Naive B cell (primary cell): ENCODE results near the gene CBR4. TPM values are rescaled to one million over a fixed set of nuclear protein-coding genes. Genes with fewer than 3 reads are reported as not detected.
"Not testable (repeated sequence)": the region's sequence is repeated elsewhere in the genome, so short reads cannot be mapped to it uniquely, and the experiment has no call there.

Source experiments
- ATAC-seq, 2 donors: fragments of 150-1000 bp; cut with Tn5 transposase; 2 replicates each; pipeline ENCODE4 v1.10.0; 2021; ENCODE audit warnings: low read depth in 2 of 2, mild to moderate bottlenecking in 2 of 2, moderate library complexity in 2 of 2
- DNase-seq: peaks from one replicate; pipeline ENCODE4 v3.0.0; 2022
- H3K27ac Mint-ChIP-seq, 6 donors: one replicate each; pipeline ENCODE4 v1.8.0; 2020 to 2022; ENCODE audit warnings: mild to moderate bottlenecking in 6 of 6, mixed read lengths in 6 of 6, moderate library complexity in 5 of 6, inconsistent platforms in 2 of 6
- H3K27me3 Mint-ChIP-seq, 3 donors: one replicate each; pipeline ENCODE4 v1.8.0; 2021 to 2022; ENCODE audit warnings: mixed read lengths in 3 of 3, mild to moderate bottlenecking in 1 of 3
- H3K36me3 Mint-ChIP-seq, 2 donors: one replicate each; pipeline ENCODE4 v1.8.0; 2020 to 2022; ENCODE audit warnings: mixed read lengths in 2 of 2, inconsistent platforms in 1 of 2, mild to moderate bottlenecking in 1 of 2
- H3K4me1 Mint-ChIP-seq, 3 donors: one replicate each; pipeline ENCODE4 v1.8.0; 2020 to 2022; ENCODE audit warnings: mixed read lengths in 3 of 3, inconsistent platforms in 1 of 3, mild to moderate bottlenecking in 1 of 3, moderate library complexity in 1 of 3
- H3K4me3 Mint-ChIP-seq, 8 donors: one replicate each; pipeline ENCODE4 v1.8.0; 2020 to 2022; ENCODE audit warnings: mild to moderate bottlenecking in 8 of 8, mixed read lengths in 8 of 8, moderate library complexity in 8 of 8, inconsistent platforms in 2 of 8
- H3K9me3 Mint-ChIP-seq, 7 donors: one replicate each; pipeline ENCODE4 v1.8.0; 2020 to 2022; ENCODE audit warnings: mixed read lengths in 7 of 7, mild to moderate bottlenecking in 5 of 7, inconsistent platforms in 2 of 7, moderate library complexity in 1 of 7
- polyA plus RNA-seq, 6 donors: library from polyadenylated mRNA; unstranded; fragments of 300-500 nt; fragmentation: Illumina TruSeq; gene quantifications; one replicate each; pipeline ENCODE4 v1.2.3, GENCODE V29; 2021; ENCODE audit warnings: low read depth in 6 of 6

CBR4 gene
- polyA plus RNA-seq, 6 donors from 2014 or later: 0.14 to 10.5 (median 7.4) TPM

GRCh38 chr4:168995537-168996295 is 14.3 kb downstream of the CBR4 start:
- Mint-ChIP-seq H3K27ac (no peak overlapping the region), H3K27me3 (no peaks in the 10 kb centered on the region), H3K36me3 (peaks cover 0 to 15% of the 10 kb centered on the region in 2 donors), H3K4me3 (no peak overlapping the region), H3K9me3 (no peaks in the 10 kb centered on the region), H3K4me1 (peaks cover 2 to 13% (median 4%) of the 10 kb centered on the region in 3 donors)
- DNase-seq: no peak
- ATAC-seq: no peak

GRCh38 chr4:168994958-168995357 is 15.1 kb downstream of the CBR4 start:
- H3K9me3 Mint-ChIP-seq: no peaks in the 10 kb centered on the region
- no peak for DNase-seq
- H3K4me1 Mint-ChIP-seq: peaks cover 2 to 10% (median 4%) of the 10 kb centered on the region in 3 donors
- H3K27ac Mint-ChIP-seq: no peak overlapping the region
- peaks cover under 1 to 15% of the 10 kb centered on the region in 2 donors for H3K36me3 Mint-ChIP-seq
- H3K27me3 Mint-ChIP-seq: no peaks in the 10 kb centered on the region
- no peak for ATAC-seq
- no peak overlapping the region for H3K4me3 Mint-ChIP-seq

GRCh38 chr4:168993714-168994510 is 16.1 kb downstream of the CBR4 start:
- H3K36me3 Mint-ChIP-seq: peaks cover 6 to 15% of the 10 kb centered on the region in 2 donors
- DNase-seq (no peak), ATAC-seq (no peak)
- no peak overlapping the region for H3K4me3 Mint-ChIP-seq
- H3K4me1 Mint-ChIP-seq: peaks cover 2 to 6% (median 4%) of the 10 kb centered on the region in 3 donors
- no peaks in the 10 kb centered on the region for H3K27me3 Mint-ChIP-seq
- H3K27ac Mint-ChIP-seq: peak overlapping the region in 1 of 6 donors; percentile 33
- H3K9me3 Mint-ChIP-seq: no peaks in the 10 kb centered on the region

GRCh38 chr4:168992952-168993482 is 17.0 kb downstream of the CBR4 start:
- ATAC-seq, H3K36me3 Mint-ChIP-seq, H3K4me1 Mint-ChIP-seq, H3K4me3 Mint-ChIP-seq, H3K27ac Mint-ChIP-seq, DNase-seq, H3K27me3 Mint-ChIP-seq, H3K9me3 Mint-ChIP-seq: not testable (repeated sequence)

- H3K9me3 Mint-ChIP-seq: peaks cover 10 to 40% (median 30%) of the 10 kb centered on the region in 7 donors
- no peaks in the 10 kb centered on the region for H3K27me3 Mint-ChIP-seq
- no peak for DNase-seq
- no peak overlapping the region for H3K27ac Mint-ChIP-seq
- no peak for ATAC-seq
- peaks cover 43 to 52% of the 10 kb centered on the region in 2 donors for H3K36me3 Mint-ChIP-seq
- H3K4me3 Mint-ChIP-seq: no peak overlapping the region
- H3K4me1 Mint-ChIP-seq: peaks cover 0 to 21% (median 0%) of the 10 kb centered on the region in 3 donors
Observed at GRCh38 chr4:168981942-168982341, 28.1 kb downstream of the CBR4 start.

- peaks cover 10 to 40% (median 30%) of the 10 kb centered on the region in 7 donors for H3K9me3 Mint-ChIP-seq
- no peak overlapping the region for H3K4me3 Mint-ChIP-seq
- peaks cover 43 to 52% of the 10 kb centered on the region in 2 donors for H3K36me3 Mint-ChIP-seq
Observed at GRCh38 chr4:168981460-168981859, 28.6 kb downstream of the CBR4 start.

GRCh38 chr4:168979338-168979737 is 30.7 kb downstream of the CBR4 start:
- ATAC-seq (no peak), DNase-seq (no peak)
- no peak overlapping the region for H3K4me3 Mint-ChIP-seq
- peaks cover 26 to 40% of the 10 kb centered on the region in 2 donors for H3K36me3 Mint-ChIP-seq
- peaks cover 10 to 46% (median 30%) of the 10 kb centered on the region in 7 donors for H3K9me3 Mint-ChIP-seq
- H3K4me1 Mint-ChIP-seq: peaks cover 0 to 13% (median 0%) of the 10 kb centered on the region in 3 donors
- no peak overlapping the region for H3K27ac Mint-ChIP-seq
- H3K27me3 Mint-ChIP-seq: no peaks in the 10 kb centered on the region

More at GRCh38 chr4:168981460-168981859, 28.6 kb downstream of the CBR4 start:
- Mint-ChIP-seq H3K4me1 (peaks cover 0 to 21% (median 0%) of the 10 kb centered on the region in 3 donors), H3K27me3 (no peaks in the 10 kb centered on the region), H3K27ac (no peak overlapping the region)
- ATAC-seq (no peak), DNase-seq (no peak)

GRCh38 chr4:168978001-168978700 is 31.9 kb downstream of the CBR4 start:
- H3K27me3 Mint-ChIP-seq: no peaks in the 10 kb centered on the region
- peak overlapping the region in 1 of 8 donors; percentile 44 for H3K4me3 Mint-ChIP-seq
- no peak for DNase-seq
- ATAC-seq: no peak
- peaks cover 20 to 35% of the 10 kb centered on the region in 2 donors for H3K36me3 Mint-ChIP-seq
- peaks cover 0 to 6% (median 0%) of the 10 kb centered on the region in 3 donors for H3K4me1 Mint-ChIP-seq
- no peak overlapping the region for H3K27ac Mint-ChIP-seq
- H3K9me3 Mint-ChIP-seq: peaks cover 15 to 46% (median 33%) of the 10 kb centered on the region in 7 donors

GRCh38 chr4:168972596-168972995 is 37.5 kb downstream of the CBR4 start:
- no peaks in the 10 kb centered on the region for H3K4me1 Mint-ChIP-seq
- ATAC-seq (no peak), DNase-seq (no peak)
- H3K27me3 Mint-ChIP-seq: no peaks in the 10 kb centered on the region
- peaks cover 10 to 16% of the 10 kb centered on the region in 2 donors for H3K36me3 Mint-ChIP-seq
- no peak overlapping the region for H3K27ac Mint-ChIP-seq
- no peak overlapping the region for H3K4me3 Mint-ChIP-seq
- H3K9me3 Mint-ChIP-seq: peaks cover 13 to 64% (median 46%) of the 10 kb centered on the region in 7 donors

GRCh38 chr4:168960716-168961115 is 49.3 kb downstream of the CBR4 start:
- Mint-ChIP-seq H3K27me3 (no peaks in the 10 kb centered on the region), H3K27ac (no peak overlapping the region), H3K4me1 (no peaks in the 10 kb centered on the region), H3K9me3 (peaks cover 0 to 12% (median 5%) of the 10 kb centered on the region in 7 donors), H3K36me3 (peaks cover 0 to 15% of the 10 kb centered on the region in 2 donors), H3K4me3 (no peak overlapping the region)
- ATAC-seq: no peak
- DNase-seq: no peak

GRCh38 chr4:168955674-168956073 is 54.4 kb downstream of the CBR4 start:
- Mint-ChIP-seq H3K4me3 (peak overlapping the region in 1 of 8 donors; percentile 22), H3K27me3 (no peaks in the 10 kb centered on the region), H3K9me3 (peaks cover 0 to 19% (median 7%) of the 10 kb centered on the region in 7 donors), H3K27ac (no peak overlapping the region), H3K36me3 (peaks cover 12 to 17% of the 10 kb centered on the region in 2 donors), H3K4me1 (no peaks in the 10 kb centered on the region)
- DNase-seq: no peak
- ATAC-seq: no peak

GRCh38 chr4:168952821-168953246 is 57.2 kb downstream of the CBR4 start:
- DNase-seq, H3K27me3 Mint-ChIP-seq, H3K4me1 Mint-ChIP-seq, ATAC-seq, H3K4me3 Mint-ChIP-seq, H3K27ac Mint-ChIP-seq: not testable (repeated sequence)
- H3K9me3 Mint-ChIP-seq: peaks cover 0 to 23% (median 10%) of the 10 kb centered on the region in 7 donors
- peaks cover 5 to 17% of the 10 kb centered on the region in 2 donors for H3K36me3 Mint-ChIP-seq

GRCh38 chr4:168945291-168945690 is 64.8 kb downstream of the CBR4 start:
- Mint-ChIP-seq H3K4me3 (no peak overlapping the region), H3K9me3 (peaks cover 0 to 21% (median 12%) of the 10 kb centered on the region in 7 donors), H3K36me3 (peaks cover 3 to 10% of the 10 kb centered on the region in 2 donors), H3K27ac (no peak overlapping the region), H3K27me3 (no peaks in the 10 kb centered on the region), H3K4me1 (no peaks in the 10 kb centered on the region)
- ATAC-seq: no peak
- no peak for DNase-seq
